ENCODE data around the gene MET.

The MET gene

DNA sequence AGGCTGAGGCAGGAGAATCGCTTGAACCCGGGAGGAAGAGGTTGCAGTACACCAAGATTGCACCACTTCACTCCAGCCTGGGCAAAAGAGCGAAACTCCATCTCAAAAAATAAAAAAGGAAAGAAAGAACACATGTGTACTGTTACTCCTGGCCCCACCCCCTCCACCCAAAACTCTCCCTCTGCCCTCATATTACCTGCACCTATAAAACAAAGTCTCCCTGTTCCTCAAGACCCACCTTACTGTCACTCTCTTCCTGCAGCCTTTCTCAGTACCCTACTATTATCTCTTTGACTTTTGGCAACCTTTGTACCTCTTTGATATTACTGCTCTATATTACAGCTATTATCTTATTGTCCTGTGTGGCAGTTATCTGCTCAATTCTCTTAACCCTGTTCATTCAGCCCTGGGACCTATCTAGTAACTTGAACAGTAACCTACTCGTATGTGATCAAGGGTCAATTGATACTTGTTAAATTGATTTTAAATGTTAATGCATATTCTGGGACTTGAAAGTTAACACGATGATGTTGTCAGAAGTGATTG lies 121.9 kb downstream of the MET start:
- Histone ChIP-seq H3K9me3 (ENCODE audit: severe bottlenecking) (no peaks in the 10 kb centered on the region), H3K36me3 (no peaks in the 10 kb centered on the region), H3K27me3 (ENCODE audit: insufficient read depth, low read depth, severe bottlenecking) (no peaks in the 10 kb centered on the region), H3K27ac (no peak overlapping the region), H3K4me3 (ENCODE audit: low read depth, low read length) (no peak overlapping the region)
- no peak for TF ChIP-seq CTCF (IDR thresholded peaks at IDR 0.05; ENCODE audit: low read depth, low read length)
- no peak for DNase-seq

DNA sequence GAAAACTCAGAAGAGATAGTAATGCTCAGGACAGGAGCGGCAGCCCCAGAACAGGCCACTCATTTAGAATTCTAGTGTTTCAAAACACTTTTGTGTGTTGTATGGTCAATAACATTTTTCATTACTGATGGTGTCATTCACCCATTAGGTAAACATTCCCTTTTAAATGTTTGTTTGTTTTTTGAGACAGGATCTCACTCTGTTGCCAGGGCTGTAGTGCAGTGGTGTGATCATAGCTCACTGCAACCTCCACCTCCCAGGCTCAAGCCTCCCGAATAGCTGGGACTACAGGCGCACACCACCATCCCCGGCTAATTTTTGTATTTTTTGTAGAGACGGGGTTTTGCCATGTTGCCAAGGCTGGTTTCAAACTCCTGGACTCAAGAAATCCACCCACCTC lies 124.5 kb downstream of the MET start:
- DNase-seq, result no peak
- Histone ChIP-seq H3K4me3 (ENCODE audit: low read depth, low read length) (no peak overlapping the region), H3K9me3 (ENCODE audit: severe bottlenecking) (no peaks in the 10 kb centered on the region), H3K27me3 (ENCODE audit: insufficient read depth, low read depth, severe bottlenecking) (no peaks in the 10 kb centered on the region), H3K27ac (no peak overlapping the region), H3K36me3 (no peaks in the 10 kb centered on the region)
- TF ChIP-seq CTCF (IDR thresholded peaks at IDR 0.05; ENCODE audit: low read depth, low read length), result no peak

DNA sequence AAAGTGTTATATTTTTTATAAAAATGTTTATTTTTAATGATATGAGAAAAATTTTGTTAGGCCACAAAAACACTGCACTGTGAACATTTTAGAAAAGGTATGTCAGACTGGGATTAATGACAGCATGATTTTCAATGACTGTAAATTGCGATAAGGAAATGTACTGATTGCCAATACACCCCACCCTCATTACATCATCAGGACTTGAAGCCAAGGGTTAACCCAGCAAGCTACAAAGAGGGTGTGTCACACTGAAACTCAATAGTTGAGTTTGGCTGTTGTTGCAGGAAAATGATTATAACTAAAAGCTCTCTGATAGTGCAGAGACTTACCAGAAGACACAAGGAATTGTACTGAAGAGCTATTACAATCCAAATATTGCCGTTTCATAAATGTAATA lies 125.6 kb downstream of the MET start:
- TF ChIP-seq CTCF (IDR thresholded peaks at IDR 0.05; ENCODE audit: low read depth, low read length), result no peak
- no peak overlapping the region for H3K4me3 ChIP-seq (ENCODE audit: low read depth, low read length)
- DNase-seq, result no peak
- no peaks in the 10 kb centered on the region for H3K27me3 ChIP-seq (ENCODE audit: insufficient read depth, low read depth, severe bottlenecking)
- H3K9me3 ChIP-seq (ENCODE audit: severe bottlenecking), result no peaks in the 10 kb centered on the region
- no peak overlapping the region for H3K27ac ChIP-seq
- no peaks in the 10 kb centered on the region for H3K36me3 ChIP-seq

- no peak for TF ChIP-seq CTCF (IDR thresholded peaks at IDR 0.05; ENCODE audit: low read depth, low read length)
These were observed 126.2 kb downstream of the MET start for GRCh38 chr7:116798232-116798631.

DNA sequence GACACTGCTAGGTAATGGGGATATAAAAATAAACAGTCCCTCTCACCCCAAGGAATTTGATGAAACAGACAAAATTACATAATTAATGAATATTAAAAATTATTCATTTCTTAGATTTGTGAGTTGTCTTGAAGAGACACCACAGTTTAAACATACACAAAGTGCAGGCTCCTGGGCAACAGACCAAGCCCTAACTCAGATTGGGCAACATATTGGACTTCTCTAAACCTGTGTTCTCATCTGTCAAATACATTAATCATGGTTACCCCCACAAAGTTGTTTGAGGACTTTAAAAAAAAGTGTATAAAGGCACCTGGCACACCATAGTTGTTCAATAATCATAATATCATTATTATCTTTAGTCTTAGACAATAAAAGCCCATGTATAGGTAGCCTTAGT lies 127.9 kb downstream of the MET start:
- no peak for DNase-seq
- no peak overlapping the region for H3K27ac ChIP-seq

More at GRCh38 chr7:116798232-116798631, 126.2 kb downstream of the MET start:
- Histone ChIP-seq H3K36me3 (no peaks in the 10 kb centered on the region), H3K9me3 (ENCODE audit: severe bottlenecking) (no peaks in the 10 kb centered on the region), H3K27ac (no peak overlapping the region), H3K4me3 (ENCODE audit: low read depth, low read length) (no peak overlapping the region), H3K27me3 (ENCODE audit: insufficient read depth, low read depth, severe bottlenecking) (no peaks in the 10 kb centered on the region)
- DNase-seq, result no peak

More for the DNA sequence above, 127.9 kb downstream of the MET start:
- Histone ChIP-seq H3K9me3 (ENCODE audit: severe bottlenecking) (no peaks in the 10 kb centered on the region), H3K36me3 (no peaks in the 10 kb centered on the region), H3K27me3 (ENCODE audit: insufficient read depth, low read depth, severe bottlenecking) (no peaks in the 10 kb centered on the region), H3K4me3 (ENCODE audit: low read depth, low read length) (no peak overlapping the region)
- no peak for TF ChIP-seq CTCF (IDR thresholded peaks at IDR 0.05; ENCODE audit: low read depth, low read length)
